Astrocyte of the hippocampus (primary cell): Measurements from ENCODE around the gene TOP2B.

Source experiments
- DNase-seq: peaks from one replicate; pipeline ENCODE4 v3.0.0; 2011; ENCODE audit warnings: low read depth, low spot score

TOP2B gene

DNA sequence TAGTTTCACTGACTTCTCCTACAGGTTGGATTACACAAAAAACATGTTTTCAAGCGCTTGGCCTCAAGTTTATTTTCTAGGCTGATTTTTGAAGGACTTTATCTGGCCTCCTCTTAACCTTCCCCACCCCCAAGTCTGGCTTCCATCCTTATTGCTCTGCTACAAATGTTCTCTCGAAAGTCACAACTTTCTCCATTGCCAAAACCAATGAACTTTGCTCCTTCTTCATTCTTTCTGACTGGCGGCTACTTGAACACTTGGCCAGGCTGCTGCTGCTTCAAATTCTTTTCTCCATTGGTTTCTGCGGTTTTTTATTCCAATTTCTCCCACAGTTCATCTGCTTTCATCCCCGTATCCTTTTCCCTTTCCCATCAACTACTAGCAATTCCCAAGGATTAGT, 106.6 kb downstream of the TOP2B start:
- peak; percentile 58 for DNase-seq

- DNase-seq = peak; percentile 37
Measured at GRCh38 chr3:25557694-25558093, 107.0 kb downstream of the TOP2B start.

- DNase-seq = no peak
Measured at GRCh38 chr3:25556447-25556846, 108.3 kb downstream of the TOP2B start.

DNA sequence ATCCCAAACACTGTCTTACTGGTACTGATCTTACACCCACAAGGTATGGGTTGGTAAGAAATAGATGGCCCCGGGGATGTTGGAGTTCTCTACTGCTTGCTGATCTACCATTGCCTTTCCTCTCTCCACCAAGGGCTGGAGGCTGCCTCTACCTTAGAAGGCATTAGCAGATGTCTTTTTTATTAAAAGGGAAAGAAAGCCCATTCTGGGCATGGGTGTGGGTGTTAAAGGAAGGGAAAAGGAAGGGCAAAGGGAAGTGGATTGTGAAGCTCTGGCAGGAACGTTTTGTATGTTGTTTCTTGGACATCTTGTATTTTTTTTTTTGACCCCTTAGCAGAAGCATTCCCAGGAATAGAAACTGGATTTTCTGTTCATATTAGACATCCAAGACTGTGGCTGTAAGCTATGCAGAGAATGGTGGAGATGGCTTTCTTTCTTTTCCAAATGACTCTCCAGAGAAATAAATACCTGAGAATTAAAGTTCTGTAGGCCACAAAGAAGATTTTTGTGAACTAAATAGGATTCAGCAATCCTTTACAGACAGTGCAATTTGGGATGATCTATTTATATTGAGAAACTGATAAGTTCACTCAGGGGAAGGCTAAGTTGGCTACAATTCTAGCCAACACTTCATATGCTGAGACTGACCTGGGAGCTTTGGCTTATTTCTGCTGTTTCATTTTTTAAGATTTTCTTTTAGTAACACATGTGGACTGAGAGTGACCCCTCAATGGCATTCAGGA, 108.8 kb downstream of the TOP2B start:
- peak; percentile 16 for DNase-seq

DNA sequence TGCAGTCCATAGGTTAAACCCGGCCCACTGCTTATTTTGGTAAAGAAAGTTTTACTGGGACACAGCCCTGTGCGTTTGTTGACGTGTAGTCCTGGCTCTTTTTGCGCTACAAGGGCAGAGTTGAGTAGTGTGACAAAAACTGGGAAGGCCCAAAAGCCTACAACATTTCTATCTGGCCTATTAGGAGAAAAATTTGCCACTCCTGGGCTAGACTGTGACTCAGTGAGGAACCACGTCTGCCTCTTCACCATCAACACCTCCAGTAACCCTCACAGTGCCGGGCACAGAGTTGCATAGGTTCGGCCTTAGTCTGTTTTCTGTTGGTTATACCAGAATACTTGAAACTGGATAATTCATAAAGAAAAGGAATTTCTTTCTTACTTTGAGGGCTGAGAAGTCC, 110.3 kb downstream of the TOP2B start:
- no peak for DNase-seq

DNA sequence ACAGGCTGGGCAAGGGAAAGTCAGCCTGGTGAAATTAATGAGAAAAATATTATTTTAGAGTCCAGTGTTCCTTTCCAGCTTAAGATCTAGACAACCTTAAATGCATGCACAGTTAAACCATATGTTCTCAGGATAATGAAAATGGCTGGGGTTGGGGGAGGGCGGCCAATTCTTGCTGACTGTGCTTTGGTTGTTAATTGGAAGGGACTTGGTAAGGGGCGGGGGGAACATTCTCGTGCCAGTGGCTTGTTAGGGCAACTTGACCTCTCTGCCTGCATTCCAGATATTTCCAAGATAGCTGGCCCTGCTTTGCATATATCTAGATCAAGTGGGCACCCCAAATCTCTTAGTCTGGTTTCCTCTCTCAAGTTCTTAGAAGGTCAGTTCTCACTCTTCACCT, 112.5 kb downstream of the TOP2B start:
- DNase-seq = no peak

- DNase-seq = no peak
Measured at GRCh38 chr3:25548836-25549235, 115.9 kb downstream of the TOP2B start.

- DNase-seq = peak; percentile 26
Measured at GRCh38 chr3:25547943-25548674, 116.6 kb downstream of the TOP2B start.
